Hepatocyte (in vitro differentiated cells): ENCODE measurements around the gene OR2H2. TPM values are rescaled to one million over a fixed set of nuclear protein-coding genes. Genes with fewer than 3 reads are reported as not detected.
A peak's percentile ranks its signal among the peaks of the same experiment; 100 is the strongest.

ENCODE experiments used
- DNase-seq: peaks from one replicate; pipeline ENCODE4 v3.0.0-alpha.2; 2016; ENCODE audit warnings: low spot score
- H2AFZ ChIP-seq: fragments of 200-600 bp; sonication (generic); 2 replicates; pipeline ENCODE4 v1.6.0; 2016; ENCODE audit warnings: antibody characterized with exemption, mild to moderate bottlenecking
- H3K27ac ChIP-seq: fragments of 200-600 bp; sonication (generic); 2 replicates; pipeline ENCODE4 v1.5.1; 2016; ENCODE audit warnings: mild to moderate bottlenecking
- H3K27me3 ChIP-seq: fragments of 200-600 bp; sonication (generic); 2 replicates; pipeline ENCODE4 v1.6.1; 2016
- H3K36me3 ChIP-seq: fragments of 200-600 bp; sonication (generic); replicated peaks from 2 replicates; pipeline ENCODE4 v1.5.1; 2016; ENCODE audit warnings: low read depth; ENCODE audit not compliant: insufficient read depth
- H3K4me1 ChIP-seq: fragments of 200-600 bp; sonication (generic); 2 replicates; pipeline ENCODE4 v1.5.1; 2016; ENCODE audit warnings: mild to moderate bottlenecking, moderate library complexity; ENCODE audit not compliant: insufficient read depth
- H3K4me2 ChIP-seq: fragments of 200-600 bp; sonication (generic); 2 replicates; pipeline ENCODE4 v1.6.0; 2016
- H3K4me3 ChIP-seq: fragments of 200-600 bp; sonication (generic); 2 replicates; pipeline ENCODE4 v1.5.1; 2016; ENCODE audit warnings: mild to moderate bottlenecking
- H3K79me2 ChIP-seq: fragments of 200-600 bp; sonication (generic); 2 replicates; pipeline ENCODE4 v1.6.0; 2017; ENCODE audit warnings: mild to moderate bottlenecking
- H3K9me2 ChIP-seq: fragments of 200-600 bp; sonication (generic); replicated peaks from 2 replicates; pipeline ENCODE4 v1.6.0; 2017; ENCODE audit warnings: mild to moderate bottlenecking; ENCODE audit not compliant: insufficient read depth
- H3K9me3 ChIP-seq: fragments of 200-600 bp; sonication (generic); 2 replicates; pipeline ENCODE4 v1.5.1; 2016; ENCODE audit warnings: low read depth, mild to moderate bottlenecking
- H4K20me1 ChIP-seq: fragments of 200-600 bp; sonication (generic); 2 replicates; pipeline ENCODE4 v1.6.0; 2016; ENCODE audit warnings: mild to moderate bottlenecking; ENCODE audit not compliant: insufficient read depth, poor library complexity, severe bottlenecking
- CTCF ChIP-seq: fragments of 200-600 bp; sonication (generic); IDR thresholded peaks from 2 replicates; pipeline ENCODE4 v1.5.1; 2016; ENCODE audit warnings: antibody characterized with exemption, mild to moderate bottlenecking; ENCODE audit not compliant: poor library complexity
- EZH2 ChIP-seq: fragments of 200-600 bp; sonication (generic); IDR thresholded peaks from 2 replicates; pipeline ENCODE4 v1.6.1; 2016; ENCODE audit warnings: antibody characterized with exemption, mild to moderate bottlenecking, borderline replicate concordance
- EZH2phosphoT487 ChIP-seq: fragments of 200-600 bp; sonication (generic); IDR thresholded peaks from one replicate; pipeline ENCODE4 v1.6.1; 2018; ENCODE audit warnings: antibody characterized with exemption, mild to moderate bottlenecking, low read depth, moderate library complexity; ENCODE audit not compliant: unreplicated experiment, severe bottlenecking
- WGBS: methylation state at CpG from one replicate; pipeline ENCODE4 v1.1.6; 2016; ENCODE audit warnings: low lambda C conversion rate; ENCODE audit errors: missing lambda C conversion rate; 5-methylcytosine and 5-hydroxymethylcytosine counted together
- polyA plus RNA-seq: library from polyadenylated mRNA; unstranded; fragments of >200 nt; fragmentation: Nextera tagmentation; extraction: Ambion mirVana; gene quantifications from 2 replicates; pipeline ENCODE4 v1.2.1, GENCODE V29; 2016
- total RNA-seq: library from RNA; depleted of rRNA; stranded (reverse); fragments of >200 nt; gene quantifications from 2 replicates; pipeline ENCODE4 v1.2.3, GENCODE V29; 2014

Gene OR2H2
- total and polyA plus RNA-seq, 2 experiments from 2014 or later = not detected

- Histone ChIP-seq H3K27me3 (peaks cover 12% of the 10 kb centered on the region), H3K4me3 (no peak overlapping the region), H3K9me2 (no peaks in the 10 kb centered on the region), H3K79me2 (no peaks in the 10 kb centered on the region), H3K9me3 (no peaks in the 10 kb centered on the region), H2AFZ (no peak overlapping the region), H3K27ac (peak overlapping the region; percentile 45), H3K4me1 (no peaks in the 10 kb centered on the region), H3K4me2 (no peak overlapping the region), H4K20me1 (no peaks in the 10 kb centered on the region), H3K36me3 (no peaks in the 10 kb centered on the region)
- DNase-seq = peak; percentile 37
- TF ChIP-seq EZH2phosphoT487 (no peak), CTCF (no peak), EZH2 (no peak)
Observed at GRCh38 chr6:29561091-29561490, 23.8 kb upstream of the OR2H2 start.

- Histone ChIP-seq H4K20me1 (no peaks in the 10 kb centered on the region), H3K9me2 (no peaks in the 10 kb centered on the region), H2AFZ (no peak overlapping the region), H3K4me2 (no peak overlapping the region), H3K79me2 (no peaks in the 10 kb centered on the region), H3K27me3 (peaks cover 6% of the 10 kb centered on the region), H3K36me3 (no peaks in the 10 kb centered on the region), H3K27ac (peak overlapping the region; percentile 45), H3K9me3 (no peaks in the 10 kb centered on the region), H3K4me3 (no peak overlapping the region), H3K4me1 (no peaks in the 10 kb centered on the region)
- WGBS = 96% methylated on average over 1 of the region's 1 CpG
- no peak for DNase-seq
- TF ChIP-seq EZH2 (no peak), CTCF (no peak), EZH2phosphoT487 (no peak)
Observed at GRCh38 chr6:29561606-29562181, 23.2 kb upstream of the OR2H2 start.

GRCh38 chr6:29563435-29563965 lies 21.4 kb upstream of the OR2H2 start:
- no peak for DNase-seq
- no peaks in the 10 kb centered on the region for H3K9me3 ChIP-seq
- WGBS = 40% methylated on average over 3 of the region's 3 CpGs
- H3K9me2 ChIP-seq = no peaks in the 10 kb centered on the region
- H3K4me1 ChIP-seq = no peaks in the 10 kb centered on the region
- TF ChIP-seq CTCF = no peak
- TF ChIP-seq EZH2phosphoT487 = no peak
- no peak for TF ChIP-seq EZH2
- H3K79me2 ChIP-seq = no peaks in the 10 kb centered on the region
- no peak overlapping the region for H2AFZ ChIP-seq
- H3K27ac ChIP-seq = no peak overlapping the region
- no peaks in the 10 kb centered on the region for H4K20me1 ChIP-seq
- H3K4me2 ChIP-seq = no peak overlapping the region
- no peak overlapping the region for H3K4me3 ChIP-seq
- no peaks in the 10 kb centered on the region for H3K27me3 ChIP-seq
- H3K36me3 ChIP-seq = no peaks in the 10 kb centered on the region
